ENCODE results near the gene MAEA. TPM values are rescaled to one million over a fixed set of nuclear protein-coding genes. Genes with fewer than 3 reads are reported as not detected.
A peak's percentile ranks its signal among the peaks of the same experiment; 100 is the strongest.

MAEA gene
- total and polyA plus RNA-seq, 2 experiments from 2014 or later: 57.3 to 85.0 TPM

DNA sequence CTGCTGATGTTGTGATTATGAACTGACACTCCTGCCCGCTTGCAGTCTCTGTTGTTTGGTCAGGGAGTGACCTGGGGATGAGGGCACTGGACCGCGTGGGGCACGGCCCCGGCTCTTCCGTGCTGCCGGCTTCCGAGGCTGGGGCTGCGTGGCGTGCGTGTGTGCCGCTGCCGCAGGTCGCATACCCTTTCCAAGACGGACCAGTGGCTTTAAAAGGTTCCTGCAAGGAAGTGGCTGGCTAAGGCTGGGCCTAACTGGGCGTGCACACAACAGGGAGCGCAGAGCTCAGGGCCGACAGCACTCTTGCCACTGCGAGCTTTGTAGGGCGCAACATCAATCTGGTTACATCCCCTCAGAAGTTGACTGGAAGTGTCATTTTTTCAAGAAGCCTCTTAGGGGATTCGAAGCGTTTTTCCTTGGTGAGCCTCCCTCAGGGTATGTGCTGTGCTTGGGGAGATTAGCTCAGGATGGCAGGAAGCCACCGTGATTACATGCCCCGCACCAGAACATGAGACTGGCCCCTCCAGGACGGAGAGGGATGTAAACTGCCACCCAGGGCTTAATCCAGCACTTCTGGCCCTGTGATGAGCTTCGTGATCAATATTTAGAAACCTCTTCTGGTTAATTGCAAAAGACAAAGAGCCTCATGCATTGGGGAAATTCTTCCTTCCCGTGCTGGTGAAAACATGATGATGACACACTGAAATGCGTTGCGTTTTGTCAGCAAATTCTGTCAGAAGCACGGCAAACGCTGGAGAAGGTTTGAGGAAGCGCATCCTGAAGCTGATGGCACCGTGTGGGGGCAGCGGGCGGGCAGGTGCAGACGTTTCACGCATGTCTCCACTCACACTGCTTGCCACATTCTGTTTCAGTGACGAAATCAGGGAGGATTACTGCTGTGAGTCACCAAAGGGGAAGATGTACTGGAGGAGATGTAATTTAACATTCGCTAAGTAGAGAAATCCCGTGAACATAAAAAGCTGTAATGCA is 11.1 kb downstream of the MAEA start:
- in situ Hi-C loops (cut with MboI): no loop called here
- Histone ChIP-seq H3K4me1 (ENCODE audit: insufficient read depth) (no peaks in the 10 kb centered on the region), H3K4me2 (ENCODE audit: unreplicated experiment) (no peak overlapping the region), H3K79me2 (ENCODE audit: insufficient read depth) (peaks cover 97% of the 10 kb centered on the region), H3F3A (ENCODE audit: insufficient read depth) (0 out of 2 replicates have a peak, but pooled peaks cover 11% of the 10 kb centered on the region), H3K27ac (no peak overlapping the region), H4K20me1 (ENCODE audit: insufficient read depth) (no peaks in the 10 kb centered on the region), H3K9me2 (ENCODE audit: insufficient read depth) (no peaks in the 10 kb centered on the region), H3K36me3 (ENCODE audit: low read depth) (no peaks in the 10 kb centered on the region), H3K9ac (no peak overlapping the region), H3K9me3 (ENCODE audit: low read depth) (no peaks in the 10 kb centered on the region), H2AFZ (no peak overlapping the region), H3K27me3 (replicated peaks; ENCODE audit: insufficient read depth) (no peaks in the 10 kb centered on the region), H3K4me3 (no peak overlapping the region)
- 89 to 91% methylated on average over 40 of the region's 40 CpGs for WGBS, 2 experiments (ENCODE audit: low coverage in 1 of 2, low lambda C conversion rate in 2 of 2, missing lambda C conversion rate in 2 of 2)
- DNase-seq: peak; percentile 64
- TF ChIP-seq EZH2 (IDR thresholded peaks at IDR 0.05; ENCODE audit: insufficient read depth, poor library complexity, severe bottlenecking) (no peak), EZH2phosphoT487 (IDR thresholded peaks at IDR 0.05; ENCODE audit: insufficient read depth, low read depth) (no peak)

DNA sequence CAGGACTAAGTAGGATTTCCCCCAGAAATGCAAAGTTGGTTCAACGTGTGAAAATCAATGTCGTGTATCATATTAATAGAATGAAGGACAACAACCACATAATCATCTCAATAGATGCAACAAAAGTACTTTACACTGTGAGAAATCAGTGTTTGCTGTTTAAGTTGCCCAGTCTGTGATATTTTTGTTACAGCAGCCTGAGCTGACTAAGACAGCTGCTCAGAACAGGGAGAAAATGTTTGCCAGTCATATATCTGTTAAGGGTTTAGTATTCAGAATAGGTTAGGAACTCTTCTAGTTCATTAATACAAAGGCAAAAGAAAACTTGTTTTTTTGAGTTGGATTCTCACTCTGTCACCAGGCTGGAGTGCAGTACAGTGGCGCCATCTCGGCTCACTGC is 12.5 kb downstream of the MAEA start:
- Histone ChIP-seq H3K27me3 (replicated peaks; ENCODE audit: insufficient read depth) (no peaks in the 10 kb centered on the region), H4K20me1 (ENCODE audit: insufficient read depth) (no peaks in the 10 kb centered on the region), H3K36me3 (ENCODE audit: low read depth) (no peaks in the 10 kb centered on the region), H3K9me3 (ENCODE audit: low read depth) (no peaks in the 10 kb centered on the region), H2AFZ (no peak overlapping the region), H3K4me3 (no peak overlapping the region), H3K9ac (no peak overlapping the region), H3K79me2 (ENCODE audit: insufficient read depth) (peaks cover 100% of the 10 kb centered on the region), H3K4me1 (ENCODE audit: insufficient read depth) (no peaks in the 10 kb centered on the region), H3K27ac (no peak overlapping the region), H3K4me2 (ENCODE audit: unreplicated experiment) (no peak overlapping the region), H3F3A (ENCODE audit: insufficient read depth) (0 out of 2 replicates have a peak, but pooled peaks cover 11% of the 10 kb centered on the region), H3K9me2 (ENCODE audit: insufficient read depth) (no peaks in the 10 kb centered on the region)
- DNase-seq: no peak
- WGBS, 2 experiments (ENCODE audit: low coverage in 1 of 2, low lambda C conversion rate in 2 of 2, missing lambda C conversion rate in 2 of 2): 82% methylated on average over 4 of the region's 4 CpGs
- in situ Hi-C loops (cut with MboI): no loop called here
- TF ChIP-seq EZH2 (IDR thresholded peaks at IDR 0.05; ENCODE audit: insufficient read depth, poor library complexity, severe bottlenecking): no peak
- TF ChIP-seq EZH2phosphoT487 (IDR thresholded peaks at IDR 0.05; ENCODE audit: insufficient read depth, low read depth): no peak

DNA sequence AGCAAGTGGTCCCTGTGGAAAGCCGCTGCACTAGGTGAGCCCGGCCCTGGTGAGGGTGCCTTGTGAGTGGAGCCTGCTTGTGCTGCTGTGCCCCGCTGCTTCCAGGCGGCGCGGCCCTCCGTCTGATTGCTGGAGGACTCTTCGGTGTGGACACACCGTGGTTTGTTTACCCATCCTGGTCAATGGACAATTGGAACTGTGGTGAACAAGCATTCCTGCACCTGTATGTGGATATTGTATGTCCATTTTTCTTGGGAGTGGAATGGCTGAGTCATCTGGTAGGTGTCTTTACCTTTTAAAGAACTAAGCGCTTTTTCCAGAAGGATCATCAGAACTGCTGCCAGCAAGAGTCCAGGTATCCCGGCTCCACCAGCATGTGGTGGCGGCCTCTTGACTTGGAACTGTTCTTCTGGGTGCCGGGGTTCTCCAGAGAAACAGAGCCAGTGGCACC is 15.6 kb downstream of the MAEA start:
- TF ChIP-seq EZH2phosphoT487 (IDR thresholded peaks at IDR 0.05; ENCODE audit: insufficient read depth, low read depth) (no peak), EZH2 (IDR thresholded peaks at IDR 0.05; ENCODE audit: insufficient read depth, poor library complexity, severe bottlenecking) (no peak)
- H3K27me3 ChIP-seq (replicated peaks; ENCODE audit: insufficient read depth): no peaks in the 10 kb centered on the region
- peaks cover 99% of the 10 kb centered on the region for H3K79me2 ChIP-seq (ENCODE audit: insufficient read depth)
- H3K4me1 ChIP-seq (ENCODE audit: insufficient read depth): peaks cover 10% of the 10 kb centered on the region; the same call in 1 of the 2 replicates
- H3K36me3 ChIP-seq (ENCODE audit: low read depth): no peaks in the 10 kb centered on the region
- in situ Hi-C loops (cut with MboI): no loop called here
- WGBS, 2 experiments (ENCODE audit: low coverage in 1 of 2, low lambda C conversion rate in 2 of 2, missing lambda C conversion rate in 2 of 2): 91 to 93% methylated on average over 13 of the region's 13 CpGs
- H3K9me3 ChIP-seq (ENCODE audit: low read depth): no peaks in the 10 kb centered on the region
- H3K4me2 ChIP-seq (ENCODE audit: unreplicated experiment): no peak overlapping the region
- no peak for DNase-seq
- no peak overlapping the region for H3K27ac ChIP-seq
- H4K20me1 ChIP-seq (ENCODE audit: insufficient read depth): peaks cover 5% of the 10 kb centered on the region; the same call in 1 of the 2 replicates
- peaks cover 25% of the 10 kb centered on the region for H3F3A ChIP-seq (ENCODE audit: insufficient read depth)
- H3K4me3 ChIP-seq: no peak overlapping the region
- H3K9ac ChIP-seq: no peak overlapping the region
- H2AFZ ChIP-seq: no peak overlapping the region
- H3K9me2 ChIP-seq (ENCODE audit: insufficient read depth): no peaks in the 10 kb centered on the region

DNA sequence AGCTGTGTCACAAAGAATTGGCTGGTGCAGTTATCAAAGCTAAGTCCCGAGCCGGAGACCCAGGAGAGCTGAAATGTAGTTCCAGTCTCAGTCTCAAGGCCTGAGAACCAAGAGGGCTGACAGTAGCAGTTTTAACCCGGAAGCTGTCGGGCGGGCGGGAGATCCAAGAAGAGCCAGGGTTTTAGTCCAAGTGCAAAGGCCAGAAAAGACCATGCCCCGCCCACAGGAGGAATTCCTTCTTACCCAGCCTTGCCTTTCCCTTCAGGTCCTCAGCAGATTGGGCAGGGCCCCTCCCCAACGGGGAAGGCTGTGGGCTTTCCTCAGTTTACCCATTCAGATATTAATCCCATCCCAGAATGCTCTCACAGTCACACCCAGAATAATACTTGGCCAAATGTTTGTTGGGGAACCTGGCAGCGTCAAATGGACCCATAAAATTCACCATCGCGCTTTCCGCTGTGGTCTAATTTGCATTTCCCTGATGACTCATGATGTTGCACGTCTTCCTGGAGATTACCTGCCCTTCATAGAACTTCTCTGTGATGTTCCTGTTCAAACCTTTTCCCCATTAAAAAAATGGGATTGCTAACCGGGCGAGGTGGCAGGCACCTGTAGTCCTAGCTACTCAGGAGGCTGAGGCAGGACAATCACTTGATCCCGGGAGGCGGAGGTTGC is 16.2 kb downstream of the MAEA start:
- Histone ChIP-seq H3K9me2 (ENCODE audit: insufficient read depth) (no peaks in the 10 kb centered on the region), H3K27me3 (replicated peaks; ENCODE audit: insufficient read depth) (no peaks in the 10 kb centered on the region), H3K9me3 (ENCODE audit: low read depth) (no peaks in the 10 kb centered on the region), H3K79me2 (ENCODE audit: insufficient read depth) (peaks cover 99% of the 10 kb centered on the region), H3K4me3 (no peak overlapping the region), H3K36me3 (ENCODE audit: low read depth) (no peaks in the 10 kb centered on the region), H3K4me1 (ENCODE audit: insufficient read depth) (peaks cover 10% of the 10 kb centered on the region; the same call in 1 of the 2 replicates), H3K4me2 (ENCODE audit: unreplicated experiment) (no peak overlapping the region), H3F3A (ENCODE audit: insufficient read depth) (peaks cover 25% of the 10 kb centered on the region), H4K20me1 (ENCODE audit: insufficient read depth) (peaks cover 5% of the 10 kb centered on the region; the same call in 1 of the 2 replicates), H3K27ac (no peak overlapping the region), H2AFZ (no peak overlapping the region), H3K9ac (no peak overlapping the region)
- WGBS, 2 experiments (ENCODE audit: low coverage in 1 of 2, low lambda C conversion rate in 2 of 2, missing lambda C conversion rate in 2 of 2): 86% methylated on average over 17 of the region's 17 CpGs
- in situ Hi-C loops (cut with MboI): no loop called here
- no peak for DNase-seq
- TF ChIP-seq EZH2 (IDR thresholded peaks at IDR 0.05; ENCODE audit: insufficient read depth, poor library complexity, severe bottlenecking) (no peak), EZH2phosphoT487 (IDR thresholded peaks at IDR 0.05; ENCODE audit: insufficient read depth, low read depth) (no peak)
